Gastroesophageal sphincter (tissue), 4 donors: ENCODE results near the gene SERPINB6. TPM values are rescaled to one million over a fixed set of nuclear protein-coding genes. Genes with fewer than 3 reads are reported as not detected.
"Not testable (repeated sequence)": the region's sequence is repeated elsewhere in the genome, so short reads cannot be mapped to it uniquely, and the experiment has no call there.

Experiments
- ATAC-seq: fragments of 150-250 bp; one replicate; pipeline ENCODE4 v1.9.1; 2016; ENCODE audit warnings: mild to moderate bottlenecking, moderate library complexity
- H3K27ac ChIP-seq, 4 donors: fragments of 200-600 bp; sonication (generic) in 3 of 4; 1 replicate in 3 of 4; 2 replicates in 1 of 4; pipeline ENCODE4 v1.5.1; 2016 to 2019
- H3K27me3 ChIP-seq: fragments of 200-600 bp; sonication (generic); one replicate; pipeline ENCODE4 v1.5.1; 2019
- H3K36me3 ChIP-seq, 2 donors: fragments of 200-600 bp; sonication (generic); one replicate each; pipeline ENCODE4 v1.5.1; 2019; ENCODE audit warnings: control low read depth in 1 of 2
- H3K4me1 ChIP-seq, 3 donors: fragments of 200-600 bp; sonication (generic); 1 replicate in 2 of 3; 2 replicates in 1 of 3; pipeline ENCODE4 v1.5.1; 2016 to 2019; ENCODE audit warnings: control low read depth in 2 of 3
- H3K4me3 ChIP-seq, 2 donors: fragments of 200-600 bp; sonication (generic); one replicate each; pipeline ENCODE4 v1.5.1; 2019; ENCODE audit warnings: mild to moderate bottlenecking in 1 of 2, moderate library complexity in 1 of 2
- H3K9me3 ChIP-seq, 3 donors: fragments of 200-600 bp; sonication (generic); one replicate each; pipeline ENCODE4 v1.5.1; 2017 to 2019; ENCODE audit warnings: control low read depth in 2 of 3
- EP300 ChIP-seq: sonication (generic); formaldehyde crosslinking; IDR thresholded peaks from one replicate; pipeline ENCODE4 v1.6.1; 2017; ENCODE audit warnings: antibody characterized with exemption, mild to moderate bottlenecking
- POLR2A ChIP-seq, 2 donors: fragments of 450-650 bp; IDR thresholded peaks; one replicate each; pipeline ENCODE4 v1.6.1; 2017; ENCODE audit warnings: antibody characterized with exemption in 2 of 2, mild to moderate bottlenecking in 2 of 2, moderate library complexity in 1 of 2
- POLR2AphosphoS5 ChIP-seq: sonication (generic); formaldehyde crosslinking; IDR thresholded peaks from one replicate; pipeline ENCODE4 v1.6.1; 2017; ENCODE audit warnings: antibody characterized with exemption
- WGBS, 2 donors: methylation state at CpG; one replicate each; pipeline ENCODE4 v1.1.5; 2018; ENCODE audit warnings: low coverage in 1 of 2; 5-methylcytosine and 5-hydroxymethylcytosine counted together
- total RNA-seq, 4 donors: library from RNA; depleted of rRNA; stranded (reverse); fragments of >200 nt; gene quantifications; one replicate each; pipeline ENCODE4 v1.1.0, GENCODE V29; 2016
- TF ChIP-seq, protein P1 (sequence below), 4 experiments: fragments of 200-600 bp in 2 of 4; fragments of 450-650 bp in 2 of 4; sonication (generic) in 1 of 4; IDR thresholded peaks; one replicate each; pipeline ENCODE4 v1.5.1; 2017 to 2019; ENCODE audit warnings: antibody characterized with exemption in 4 of 4, mild to moderate bottlenecking in 2 of 4, moderate library complexity in 2 of 4

SERPINB6 gene
- total RNA-seq, 4 donors from 2014 or later: 130 to 154 (median 143) TPM

DNA sequence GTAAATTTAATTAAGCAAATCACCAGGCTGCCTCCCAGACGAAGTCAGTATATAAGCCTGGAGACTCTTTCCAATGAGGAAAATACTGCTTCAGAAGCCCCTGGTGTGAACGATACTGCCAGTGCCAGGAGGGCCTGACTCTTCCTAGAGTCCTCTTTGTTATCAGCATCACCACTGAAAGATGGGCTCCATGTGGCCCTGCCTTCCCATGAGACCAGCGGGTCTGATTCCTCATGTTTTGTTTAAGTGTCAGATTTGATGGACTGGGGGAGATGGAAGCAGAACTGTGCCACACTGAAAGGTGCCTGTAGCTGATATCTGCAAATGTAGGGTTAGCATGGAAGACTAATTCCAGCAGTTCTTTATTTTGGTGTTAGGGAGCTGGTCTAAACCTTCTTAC lies 36.2 kb upstream of the SERPINB6 start:
- no peak for TF ChIP-seq EP300
- no peak for TF ChIP-seq POLR2A (IDR thresholded peaks at IDR 0.05)
- TF ChIP-seq POLR2AphosphoS5: no peak
- TF ChIP-seq, protein P1, sequence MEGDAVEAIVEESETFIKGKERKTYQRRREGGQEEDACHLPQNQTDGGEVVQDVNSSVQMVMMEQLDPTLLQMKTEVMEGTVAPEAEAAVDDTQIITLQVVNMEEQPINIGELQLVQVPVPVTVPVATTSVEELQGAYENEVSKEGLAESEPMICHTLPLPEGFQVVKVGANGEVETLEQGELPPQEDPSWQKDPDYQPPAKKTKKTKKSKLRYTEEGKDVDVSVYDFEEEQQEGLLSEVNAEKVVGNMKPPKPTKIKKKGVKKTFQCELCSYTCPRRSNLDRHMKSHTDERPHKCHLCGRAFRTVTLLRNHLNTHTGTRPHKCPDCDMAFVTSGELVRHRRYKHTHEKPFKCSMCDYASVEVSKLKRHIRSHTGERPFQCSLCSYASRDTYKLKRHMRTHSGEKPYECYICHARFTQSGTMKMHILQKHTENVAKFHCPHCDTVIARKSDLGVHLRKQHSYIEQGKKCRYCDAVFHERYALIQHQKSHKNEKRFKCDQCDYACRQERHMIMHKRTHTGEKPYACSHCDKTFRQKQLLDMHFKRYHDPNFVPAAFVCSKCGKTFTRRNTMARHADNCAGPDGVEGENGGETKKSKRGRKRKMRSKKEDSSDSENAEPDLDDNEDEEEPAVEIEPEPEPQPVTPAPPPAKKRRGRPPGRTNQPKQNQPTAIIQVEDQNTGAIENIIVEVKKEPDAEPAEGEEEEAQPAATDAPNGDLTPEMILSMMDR (IDR thresholded peaks at IDR 0.05): no peak
- Histone ChIP-seq H3K4me1 (no peaks in the 10 kb centered on the region), H3K4me3 (no peak overlapping the region), H3K36me3 (peaks cover 0 to 88% of the 10 kb centered on the region in 2 donors), H3K27me3 (no peaks in the 10 kb centered on the region), H3K9me3 (peaks cover 0 to 11% (median 0%) of the 10 kb centered on the region in 3 donors), H3K27ac (no peak overlapping the region)
- 71 to 78% methylated on average over 3 of the region's 3 CpGs for WGBS, 2 donors
- ATAC-seq: no peak

DNA sequence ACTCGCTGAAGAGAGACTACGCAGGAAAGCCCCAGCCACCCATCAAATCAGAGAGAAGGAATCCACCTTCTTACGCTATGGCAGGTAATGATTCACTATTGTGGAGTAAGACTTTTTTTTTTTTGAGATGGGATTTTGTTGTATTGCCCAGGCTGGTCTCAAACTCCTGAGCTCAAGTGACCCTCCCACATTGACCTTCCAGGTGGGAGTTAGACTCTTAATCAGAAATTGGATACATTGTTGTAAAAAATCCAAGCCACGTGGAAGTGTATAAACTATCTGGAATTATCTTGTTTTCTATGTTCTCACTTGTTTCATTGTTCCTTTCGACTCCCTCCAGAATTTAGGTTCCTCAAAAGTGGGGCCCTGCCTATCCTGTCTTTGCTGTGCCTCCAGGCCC lies 35.1 kb upstream of the SERPINB6 start:
- Histone ChIP-seq H3K36me3 (peaks cover 0 to 77% of the 10 kb centered on the region in 2 donors), H3K27ac (no peak overlapping the region), H3K4me1 (peaks cover 0 to 9% (median 0%) of the 10 kb centered on the region in 3 donors), H3K4me3 (no peak overlapping the region), H3K27me3 (no peaks in the 10 kb centered on the region), H3K9me3 (peaks cover 0 to 7% (median 0%) of the 10 kb centered on the region in 3 donors)
- no peak for TF ChIP-seq EP300
- TF ChIP-seq, protein P1 (IDR thresholded peaks at IDR 0.05): no peak
- no peak for TF ChIP-seq POLR2A (IDR thresholded peaks at IDR 0.05)
- TF ChIP-seq POLR2AphosphoS5: no peak
- 92 to 100% methylated on average over 2 to 5 of the region's 5 CpGs for WGBS, 2 donors
- ATAC-seq: no peak

DNA sequence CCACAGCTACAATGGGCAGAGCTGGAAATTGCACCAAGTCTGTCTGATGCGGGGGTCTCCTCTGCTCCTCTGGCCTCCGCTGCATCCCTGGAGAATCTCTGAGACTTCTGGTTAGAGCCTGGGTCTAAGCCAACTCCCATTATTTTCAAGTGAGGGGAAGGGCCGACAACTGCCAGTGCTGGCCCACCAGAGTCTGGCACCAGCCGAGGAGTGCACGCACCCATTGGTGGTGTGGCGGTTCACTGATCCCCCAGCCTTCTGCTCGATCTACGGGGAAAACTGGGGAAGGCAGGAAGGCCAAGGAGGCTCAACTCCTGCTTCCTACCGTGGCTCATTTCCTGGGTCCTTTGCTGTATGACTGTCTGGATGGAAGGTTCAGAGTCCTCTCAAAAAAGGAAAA lies 34.5 kb upstream of the SERPINB6 start:
- TF ChIP-seq, protein P1 (IDR thresholded peaks at IDR 0.05): no peak
- TF ChIP-seq POLR2AphosphoS5 (no peak), POLR2A (IDR thresholded peaks at IDR 0.05) (no peak), EP300 (no peak)
- Histone ChIP-seq H3K9me3 (peaks cover 0 to under 1% (median 0%) of the 10 kb centered on the region in 3 donors), H3K27me3 (no peaks in the 10 kb centered on the region), H3K36me3 (peaks cover 0 to 71% of the 10 kb centered on the region in 2 donors), H3K4me1 (peaks cover 0 to 15% (median 0%) of the 10 kb centered on the region in 3 donors), H3K27ac (no peak overlapping the region), H3K4me3 (no peak overlapping the region)
- 75 to 100% methylated on average over 1 of the region's 9 CpGs for WGBS, 2 donors
- ATAC-seq: no peak

DNA sequence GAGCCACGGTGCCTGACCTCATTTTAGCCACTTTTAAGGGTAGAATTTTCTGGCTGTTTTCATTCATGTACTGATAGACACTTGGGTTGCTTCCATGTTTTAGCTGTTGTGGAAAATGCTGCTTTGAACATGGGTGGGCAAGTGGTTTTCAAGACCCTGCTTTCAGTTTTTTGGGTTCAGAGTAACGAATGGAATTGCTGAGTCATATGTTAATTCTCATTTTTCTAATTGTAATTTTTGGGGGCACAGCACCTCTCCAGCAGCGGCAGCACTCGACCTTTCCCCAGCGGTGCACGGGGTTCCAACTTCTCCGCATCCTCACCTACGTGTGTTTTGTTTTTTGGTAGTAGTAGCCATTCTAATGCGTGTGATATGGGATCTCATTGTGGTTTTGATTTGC lies 33.7 kb upstream of the SERPINB6 start:
- no peak for ATAC-seq
- Histone ChIP-seq H3K9me3 (no peaks in the 10 kb centered on the region), H3K36me3 (peaks cover 0 to 63% of the 10 kb centered on the region in 2 donors), H3K4me1 (peaks cover 0 to 23% (median 0%) of the 10 kb centered on the region in 3 donors), H3K27ac (no peak overlapping the region), H3K4me3 (no peak overlapping the region), H3K27me3 (no peaks in the 10 kb centered on the region)
- no peak for TF ChIP-seq POLR2A (IDR thresholded peaks at IDR 0.05)
- TF ChIP-seq EP300: no peak
- TF ChIP-seq, protein P1 (IDR thresholded peaks at IDR 0.05): no peak
- TF ChIP-seq POLR2AphosphoS5: no peak
- WGBS, 2 donors: 94 to 98% methylated on average over 8 of the region's 9 CpGs

DNA sequence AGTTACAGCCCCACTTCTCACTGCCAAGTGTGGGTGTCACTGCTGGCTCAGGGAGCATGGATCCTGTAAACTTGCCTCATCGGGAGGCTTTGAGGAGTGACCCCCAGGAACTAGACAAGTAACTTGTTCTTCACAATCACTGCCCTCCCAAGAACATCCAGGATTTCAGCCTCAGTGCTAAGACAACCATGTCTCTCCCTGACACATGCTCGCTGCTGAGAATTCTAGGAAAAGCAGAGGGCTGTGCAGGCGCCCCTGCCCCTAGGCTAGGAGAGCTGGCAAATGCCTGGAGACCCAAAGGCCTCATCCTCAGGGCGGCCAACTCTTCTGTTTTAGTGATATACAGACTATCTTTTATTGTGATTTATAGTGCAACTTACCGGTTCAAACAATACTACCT lies 31.9 kb upstream of the SERPINB6 start:
- 0% methylated on average over 1 of the region's 5 CpGs; no CpG with 5 or more reads in 1 of the 2 donors for WGBS, 2 donors
- H3K4me1 ChIP-seq: peaks cover 0 to 35% (median 5%) of the 10 kb centered on the region in 3 donors
- H3K36me3 ChIP-seq: peaks cover 0 to 45% of the 10 kb centered on the region in 2 donors
- H3K27me3 ChIP-seq, H3K27ac ChIP-seq, ATAC-seq, H3K9me3 ChIP-seq, H3K4me3 ChIP-seq: not testable (repeated sequence)
